H1 (cell line): ENCODE data around the gene OVCA2. TPM values are rescaled to one million over a fixed set of nuclear protein-coding genes. Genes with fewer than 3 reads are reported as not detected.

Experiments used
- BCL11A ChIP-seq, 2 experiments: IDR thresholded peaks; one replicate each; pipeline ENCODE4 v1.6.1; 2011; ENCODE audit warnings: low read depth in 2 of 2, low read length in 2 of 2, mild to moderate bottlenecking in 2 of 2
- CEBPB ChIP-seq: IDR thresholded peaks from 2 replicates; pipeline ENCODE4 v1.6.1; 2012; ENCODE audit warnings: low read depth, low read length
- CHD7 ChIP-seq: fragments of 300-600 bp; sonication (generic); IDR thresholded peaks from 2 replicates; pipeline ENCODE4 v1.7.1; 2012; ENCODE audit warnings: low read length, moderate library complexity, mild to moderate bottlenecking, inconsistent platforms; ENCODE audit not compliant: insufficient replicate concordance
- CREB1 ChIP-seq: IDR thresholded peaks from 2 replicates; pipeline ENCODE4 v1.6.1; 2012; ENCODE audit warnings: inconsistent platforms
- JUN ChIP-seq: IDR thresholded peaks from 2 replicates; pipeline ENCODE4 v1.6.1; 2011; ENCODE audit warnings: low read depth, mild to moderate bottlenecking, improper control_type of control experiment, low read length
- KDM4A ChIP-seq: IDR thresholded peaks from one replicate; pipeline ENCODE4 v1.7.1; 2012; ENCODE audit warnings: low read depth, mild to moderate bottlenecking, moderate library complexity, low read length, inconsistent platforms; ENCODE audit not compliant: severe bottlenecking
- polyA plus RNA-seq, 7 experiments: library from polyadenylated mRNA; depleted of rRNA in 3 of 7; stranded (reverse) in 5 of 7; unstranded in 2 of 7; fragments of >200 nt in 5 of 7; fragments of 200-250 nt in 2 of 7; gene quantifications; 1 replicate in 5 of 7; 2 replicates in 1 of 7; 4 replicates in 1 of 7; pipeline versions ENCODE4 v1.2.1 to v1.2.3, GENCODE V29; 2011 to 2013; ENCODE audit warnings: missing spikeins in 2 of 7, mixed read lengths in 2 of 7
- total RNA-seq: library from RNA; stranded (reverse); fragmentation: NEBNext Ultra II Directional; extraction: Animal tissue kit (Norgen Biotek cat#: 25700); gene quantifications from 2 replicates; pipeline ENCODE4 v1.2.1, GENCODE V29; 2021

Gene OVCA2
- total and polyA plus RNA-seq, 2 of the 8 experiments (the other 6 are each of a cell fraction or from before 2014, with no cell fraction given), result 15.3 to 37.0 TPM

GRCh38 chr17:2051061-2051932, 9.5 kb downstream of the OVCA2 start (continued):
- TF ChIP-seq CHD7 (no peak), CREB1 (peak; percentile 89), BCL11A (IDR thresholded peaks at IDR 0.05; ENCODE audit: low read depth in 2 of 2, low read length in 2 of 2) (no peak), JUN (no peak), CEBPB (no peak), KDM4A (peak; percentile 26)
- TF ChIP-seq, all 59 proteins: peak for 5
